BJ (cell line): ENCODE results near the gene MRPL3. TPM values are rescaled to one million over a fixed set of nuclear protein-coding genes. Genes with fewer than 3 reads are reported as not detected.

Experiments used
- CTCF ChIA-PET: fragments of 350-600 bp; formaldehyde crosslinking; extraction: SDS; loops from one replicate; lab custom pipeline; 2021; ENCODE audit warnings: antibody characterized with exemption, inconsistent platforms; lab: Yijun Ruan, JAX
- POLR2A ChIA-PET: fragments of 300-600 bp; sonication (Branson Sonifier 250); formaldehyde crosslinking; extraction: SDS; loops from one replicate; lab custom pipeline; 2021; ENCODE audit warnings: antibody characterized with exemption; lab: Charles Lee
- DNase-seq: peaks from one replicate; pipeline ENCODE4 v3.0.0-alpha.2; 2011; ENCODE audit warnings: low read depth
- H3K27me3 ChIP-seq: 2 replicates; pipeline ENCODE4 v1.6.0; 2011; ENCODE audit warnings: low read length; ENCODE audit not compliant: control insufficient read depth, insufficient read depth
- H3K36me3 ChIP-seq: 2 replicates; pipeline ENCODE4 v1.5.1; 2011; ENCODE audit warnings: low read length; ENCODE audit not compliant: control insufficient read depth, insufficient read depth
- H3K4me3 ChIP-seq: 2 replicates; pipeline ENCODE4 v1.5.1; 2011; ENCODE audit warnings: low read depth, mild to moderate bottlenecking, control low read depth, low read length
- CTCF ChIP-seq: IDR thresholded peaks from 2 replicates; pipeline ENCODE4 v1.5.1; 2011; ENCODE audit warnings: low read depth, mild to moderate bottlenecking, control low read depth, inconsistent platforms, low read length, moderate library complexity; ENCODE audit not compliant: insufficient read depth
- polyA plus RNA-seq: library from polyadenylated mRNA; depleted of rRNA; stranded (reverse); fragments of >200 nt; gene quantifications from 2 replicates; pipeline ENCODE4 v1.2.3, GENCODE V29; 2011; rRNA removed
- small RNA-seq: library from RNA; depleted of rRNA; stranded (forward); fragments of <200 nt; gene quantifications from one replicate; pipeline ENCODE3, GENCODE V24; 2012; ENCODE audit warnings: low replicate concordance, low read depth; ENCODE audit not compliant: insufficient read length

The MRPL3 gene
- polyA plus RNA-seq, 1 experiment = 71.5 TPM

GRCh38 chr3:131417751-131418150 is 85.0 kb downstream of the MRPL3 start:
- ChIA-PET POLR2A (no interaction called here), CTCF (interaction anchor here (0.7 kb wide), 1 partner anchor 17 kb away, joined by 3 read pairs; no protein-coding TSS in a partner anchor)
- TF ChIP-seq CTCF = no peak
- DNase-seq = no peak
- Histone ChIP-seq H3K36me3 (no peaks in the 10 kb centered on the region), H3K27me3 (no peaks in the 10 kb centered on the region; the same call in 1 of the 2 replicates), H3K4me3 (no peak overlapping the region)

Small RNA genes lying within 50 kb of the gene (small RNA-seq; reads per million reads assigned to genes)
- not detected for gene AC107027.2
- 11.6 reads per million, percentile 78 among the genes with 10 or more reads in this experiment for gene SNORA58

Other genes with a start within 250 kb of the MRPL3 start
- 5.4 and 6.6 TPM in 2 replicates for gene NUDT16, start 121.2 kb downstream of the MRPL3 start, polyA plus RNA-seq